Psoas muscle (tissue), 8 donors: Measurements from ENCODE around the gene GOLGA6C. TPM values are rescaled to one million over a fixed set of nuclear protein-coding genes. Genes with fewer than 3 reads are reported as not detected.
A peak's percentile ranks its signal among the peaks of the same experiment; 100 is the strongest.
"Not testable (repeated sequence)": the region's sequence is repeated elsewhere in the genome, so short reads cannot be mapped to it uniquely, and the experiment has no call there.

Source experiments
- ATAC-seq, 4 donors: fragments of 200-7000 bp; cut with Tn5 transposase; one replicate each; pipeline ENCODE4 v1.9.1; 2020; ENCODE audit warnings: moderate library complexity in 3 of 4, mild to moderate bottlenecking in 2 of 4
- DNase-seq, 2 donors: peaks; one replicate each; pipeline ENCODE4 v3.0.0-alpha.2; 2020
- H3K27ac ChIP-seq: fragments of 200-600 bp; one replicate; pipeline ENCODE4 v1.8.0; 2022
- H3K27me3 ChIP-seq, 3 donors: fragments of 200-600 bp in 1 of 3; one replicate each; pipeline versions ENCODE4 v1.6.1 to v1.8.0; 2013 to 2022; ENCODE audit warnings: low read length in 2 of 3, mild to moderate bottlenecking in 2 of 3, moderate library complexity in 1 of 3; ENCODE audit not compliant: insufficient read depth in 3 of 3
- H3K36me3 ChIP-seq, 2 donors: fragments of 200-600 bp in 1 of 2; one replicate each; pipeline versions ENCODE4 v1.6.1 to v1.8.0; 2013 to 2022; ENCODE audit warnings: low read depth in 1 of 2, mild to moderate bottlenecking in 1 of 2, moderate library complexity in 1 of 2; ENCODE audit not compliant: insufficient read depth in 1 of 2
- H3K4me1 ChIP-seq: fragments of 200-600 bp; one replicate; pipeline ENCODE4 v1.8.0; 2022
- H3K4me3 ChIP-seq: fragments of 200-600 bp; one replicate; pipeline ENCODE4 v1.8.0; 2022; ENCODE audit warnings: mild to moderate bottlenecking
- H3K9me3 ChIP-seq: fragments of 200-600 bp; one replicate; pipeline ENCODE4 v1.8.0; 2022
- whole genome bisulfite sequencing, 3 donors: extraction: QIAGEN DNeasy Blood & Tissue Kit; methylation state at CpG; one replicate each; pipeline versions ENCODE4 v1.1.6 to v1.1.7; 2013; 5-methylcytosine and 5-hydroxymethylcytosine counted together
- intact Hi-C, 2 donors: fragments of 100-400 bp; cut with DNase I; formaldehyde crosslinking; loops; one replicate each; pipeline versions ENCODE4 v1.11.0 to v1.14.2; 2022
- polyA plus RNA-seq, 3 donors: library from polyadenylated mRNA; stranded (reverse); fragments of 200-250 nt; gene quantifications; one replicate each; pipeline ENCODE4 v1.2.3, GENCODE V29; 2013
- total RNA-seq, 4 donors: library from RNA; stranded (reverse); fragmentation: NEBNext Ultra II Directional in 2 of 4; extraction: Animal tissue kit (Norgen Biotek cat#: 25700) in 2 of 4; gene quantifications; one replicate each; pipeline versions ENCODE4 v1.2.1 to v1.2.4, GENCODE V29; 2021 to 2023
- TF ChIP-seq, protein P1 (sequence below): fragments of 200-600 bp; IDR thresholded peaks from one replicate; pipeline ENCODE4 v1.8.0; 2022; ENCODE audit warnings: antibody characterized with exemption
- donor health status: healthy with polysubstance abuse.
- donor health status: DM: no; HTN: no; CAD: no; lungs with moderate emphysema.
- donor health status: Bipolar disorder and iron deficiency.
- donor health status: healthy.
- donor health status: DM: yes; HTN: yes; CAD: no.
- donor health status: DM: no; HTN: no; CAD: no.
- donor health status: DM: no; HTN: no; CAD: no.
- donor health status: DM: yes; HTN: yes; CAD: no.

The GOLGA6C gene
- total and polyA plus RNA-seq, 7 donors: 0.05 TPM; not detected in 6

DNA sequence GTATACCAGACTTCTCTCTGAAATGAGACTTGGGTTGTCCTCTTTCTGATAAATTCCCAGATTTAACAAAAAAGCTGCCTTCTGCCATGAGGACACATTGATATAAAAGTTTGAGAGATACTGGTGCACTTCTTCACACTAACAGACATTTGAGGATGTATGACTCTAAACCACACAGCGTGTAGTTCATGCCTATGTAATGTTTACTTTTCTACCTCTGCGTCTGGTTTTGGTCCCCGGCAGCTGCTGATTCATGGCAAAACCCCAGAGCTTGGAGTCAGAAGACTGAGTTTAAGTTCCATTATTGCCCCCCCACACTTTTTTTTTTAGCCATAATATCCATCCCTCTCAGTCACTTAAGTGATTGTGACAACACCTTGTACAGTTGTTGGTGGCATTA is 1.7 kb downstream of the GOLGA6C start:
- H3K4me3 ChIP-seq, H3K27ac ChIP-seq, H3K36me3 ChIP-seq, H3K9me3 ChIP-seq, H3K4me1 ChIP-seq, intact Hi-C loops, H3K27me3 ChIP-seq, ATAC-seq, DNase-seq: not testable (repeated sequence)
- WGBS, 3 donors: no CpG with 5 or more reads among the region's 3 CpGs

DNA sequence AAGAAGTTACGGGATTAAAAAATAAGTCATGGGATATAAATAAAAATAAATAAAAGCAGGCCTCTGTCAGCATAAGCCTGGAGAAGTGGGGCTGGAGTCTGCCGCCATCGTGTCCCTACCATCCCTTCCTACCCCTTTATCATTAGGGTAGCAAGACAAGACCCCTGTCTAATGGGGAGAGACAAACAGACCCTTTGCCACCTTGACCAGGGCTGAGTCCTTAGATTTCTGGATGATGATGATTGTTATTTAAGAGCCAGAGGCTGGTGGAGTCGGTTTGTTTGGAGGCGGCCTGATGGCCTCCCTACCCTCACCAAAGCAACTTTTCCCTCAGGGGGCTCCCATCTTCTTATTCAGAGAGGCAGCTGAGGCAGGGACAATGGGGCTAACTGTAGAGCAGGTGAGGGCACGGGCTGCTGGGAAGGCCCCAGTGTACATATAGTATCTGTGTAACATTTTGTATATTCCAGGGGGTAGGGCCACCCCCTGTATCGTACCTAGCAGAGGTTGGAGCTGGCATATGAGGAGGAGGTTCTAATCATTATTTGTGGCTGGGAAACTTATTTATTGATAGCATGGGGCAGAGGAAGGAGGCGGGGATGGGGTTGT is 15.7 kb downstream of the GOLGA6C start:
- H3K4me1 ChIP-seq, H3K4me3 ChIP-seq, H3K27ac ChIP-seq, H3K36me3 ChIP-seq, H3K9me3 ChIP-seq, ATAC-seq, H3K27me3 ChIP-seq, intact Hi-C loops, DNase-seq: not testable (repeated sequence)
- 86 to 95% (median 90%) methylated on average over 3 of the region's 8 CpGs for WGBS, 3 donors

DNA sequence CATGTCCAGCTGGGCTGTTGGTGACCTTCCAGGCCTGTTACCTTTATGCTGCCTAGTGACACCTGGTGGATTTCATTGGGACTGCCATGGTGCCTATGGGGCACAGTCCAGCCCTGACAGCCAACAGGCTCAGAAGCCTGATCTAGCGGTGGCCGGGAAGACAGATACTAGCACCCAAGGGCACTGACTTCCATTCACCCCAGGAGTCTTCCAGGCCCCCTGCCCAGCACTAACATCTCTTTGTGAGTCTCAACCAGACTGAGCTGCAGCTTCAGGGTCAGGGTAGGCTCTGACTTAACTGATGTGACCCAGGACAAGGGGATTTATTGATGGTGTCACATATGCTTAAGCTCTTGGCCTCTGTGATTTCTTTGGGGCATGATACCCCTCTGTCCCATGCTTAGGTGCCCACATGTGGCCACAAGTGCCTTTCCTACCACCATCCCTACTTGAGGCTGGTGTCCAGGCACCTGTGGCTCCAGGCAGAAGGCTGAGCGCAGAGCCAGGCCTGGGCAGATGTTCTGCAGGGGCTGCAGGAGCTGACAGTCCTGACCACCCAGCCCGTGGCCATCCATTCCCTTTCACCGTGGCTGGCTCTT is 16.5 kb downstream of the GOLGA6C start:
- H3K27ac ChIP-seq, H3K4me3 ChIP-seq, H3K36me3 ChIP-seq, H3K4me1 ChIP-seq, intact Hi-C loops, H3K9me3 ChIP-seq, H3K27me3 ChIP-seq: not testable (repeated sequence)
- DNase-seq (peak; percentile 62 to 74), ATAC-seq (peak; percentile 69 to 89 (median 76))
- 57 to 65% (median 61%) methylated on average over 4 to 5 of the region's 5 CpGs for WGBS, 3 donors
- TF ChIP-seq, protein P1, sequence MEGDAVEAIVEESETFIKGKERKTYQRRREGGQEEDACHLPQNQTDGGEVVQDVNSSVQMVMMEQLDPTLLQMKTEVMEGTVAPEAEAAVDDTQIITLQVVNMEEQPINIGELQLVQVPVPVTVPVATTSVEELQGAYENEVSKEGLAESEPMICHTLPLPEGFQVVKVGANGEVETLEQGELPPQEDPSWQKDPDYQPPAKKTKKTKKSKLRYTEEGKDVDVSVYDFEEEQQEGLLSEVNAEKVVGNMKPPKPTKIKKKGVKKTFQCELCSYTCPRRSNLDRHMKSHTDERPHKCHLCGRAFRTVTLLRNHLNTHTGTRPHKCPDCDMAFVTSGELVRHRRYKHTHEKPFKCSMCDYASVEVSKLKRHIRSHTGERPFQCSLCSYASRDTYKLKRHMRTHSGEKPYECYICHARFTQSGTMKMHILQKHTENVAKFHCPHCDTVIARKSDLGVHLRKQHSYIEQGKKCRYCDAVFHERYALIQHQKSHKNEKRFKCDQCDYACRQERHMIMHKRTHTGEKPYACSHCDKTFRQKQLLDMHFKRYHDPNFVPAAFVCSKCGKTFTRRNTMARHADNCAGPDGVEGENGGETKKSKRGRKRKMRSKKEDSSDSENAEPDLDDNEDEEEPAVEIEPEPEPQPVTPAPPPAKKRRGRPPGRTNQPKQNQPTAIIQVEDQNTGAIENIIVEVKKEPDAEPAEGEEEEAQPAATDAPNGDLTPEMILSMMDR: peak; percentile 58

- H3K4me1 ChIP-seq, DNase-seq, H3K36me3 ChIP-seq, H3K27me3 ChIP-seq, H3K9me3 ChIP-seq, H3K27ac ChIP-seq, H3K4me3 ChIP-seq, ATAC-seq, intact Hi-C loops: not testable (repeated sequence)
- 73 to 79% (median 78%) methylated on average over 3 of the region's 3 CpGs for WGBS, 3 donors
Observed at GRCh38 chr15:75275617-75276016, 17.5 kb downstream of the GOLGA6C start.

DNA sequence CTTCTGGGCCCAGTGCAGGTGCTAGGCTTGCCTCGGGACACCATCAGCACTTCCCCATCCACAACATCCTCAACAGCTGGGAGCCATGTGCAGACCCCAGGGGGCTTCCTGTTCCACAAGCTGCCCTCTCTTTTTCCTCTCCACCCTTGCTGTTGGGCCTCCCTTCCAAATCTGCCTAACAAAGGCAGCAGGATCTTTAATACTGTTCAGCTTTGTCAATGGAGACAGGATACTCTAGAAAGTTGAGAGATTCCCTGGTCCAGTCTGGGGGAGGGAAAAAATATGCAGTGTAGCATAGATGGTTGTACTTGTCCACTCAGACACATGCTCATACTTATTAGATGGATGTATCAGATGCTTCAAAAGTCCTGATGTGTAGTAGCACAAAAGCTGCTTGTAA is 20.4 kb downstream of the GOLGA6C start:
- H3K4me1 ChIP-seq, H3K9me3 ChIP-seq, H3K27ac ChIP-seq, H3K36me3 ChIP-seq, H3K4me3 ChIP-seq, intact Hi-C loops, DNase-seq, ATAC-seq, H3K27me3 ChIP-seq: not testable (repeated sequence)
- WGBS, 3 donors: no CpG with 5 or more reads among the region's 1 CpG

DNA sequence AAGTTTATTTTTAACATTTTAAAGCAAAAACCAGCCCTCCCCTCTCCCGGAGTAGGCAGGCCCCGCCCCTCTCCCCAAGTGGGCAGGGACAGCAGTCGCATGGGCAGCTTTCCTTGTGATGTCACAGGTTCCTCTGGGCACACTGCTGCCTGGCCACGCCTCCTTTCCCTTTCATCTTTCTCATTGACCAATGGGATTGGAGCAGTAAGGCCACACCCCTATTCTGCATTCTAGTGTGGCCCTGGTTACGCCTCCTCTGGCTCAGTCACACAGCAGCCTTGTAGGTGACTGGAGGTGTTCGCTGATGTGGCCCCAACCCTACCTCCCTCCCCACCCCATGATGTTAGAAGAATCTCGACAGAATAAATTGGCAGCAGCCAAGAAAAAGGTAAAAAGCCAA is 24.4 kb downstream of the GOLGA6C start, which contains the start of gene GOLGA6D:
GOLGA6D (plus strand) TSS at position 264 of the 400 bp plus-strand sequence; CDS start at position 305, 41 bp downstream.
- DNase-seq, H3K36me3 ChIP-seq, intact Hi-C loops, H3K27me3 ChIP-seq, ATAC-seq, H3K4me3 ChIP-seq, H3K4me1 ChIP-seq, H3K27ac ChIP-seq, H3K9me3 ChIP-seq: not testable (repeated sequence)
- 71% methylated on average over 2 of the region's 7 CpGs; no CpG with 5 or more reads in 2 of the 3 donors for WGBS, 3 donors

- H3K4me3 ChIP-seq, ATAC-seq, DNase-seq, H3K27ac ChIP-seq, intact Hi-C loops, H3K36me3 ChIP-seq, H3K9me3 ChIP-seq, H3K27me3 ChIP-seq, H3K4me1 ChIP-seq: not testable (repeated sequence)
- WGBS, 3 donors: no CpG with 5 or more reads among the region's 3 CpGs
Observed at GRCh38 chr15:75284152-75284551, 26.0 kb downstream of the GOLGA6C start.

DNA sequence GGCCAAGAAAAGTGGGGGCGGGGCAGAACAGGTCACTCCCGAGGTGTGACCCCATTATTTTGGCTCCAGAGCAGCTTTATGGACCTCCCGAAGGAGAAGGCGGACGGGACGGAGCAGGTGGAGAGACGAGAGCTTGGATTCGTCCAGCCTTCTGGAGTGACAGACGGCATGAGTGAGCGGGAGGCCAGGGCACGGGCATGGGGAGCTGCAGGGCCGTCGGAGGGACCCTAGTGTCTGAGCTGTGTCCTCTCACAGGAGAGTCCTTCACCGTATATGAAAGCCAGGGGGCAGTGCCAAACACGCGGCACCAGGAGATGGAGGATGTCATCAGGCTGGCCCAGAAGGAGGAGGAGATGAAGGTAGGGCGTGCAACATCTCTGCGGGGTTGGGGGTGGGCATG is 35.5 kb downstream of the GOLGA6C start:
- H3K27me3 ChIP-seq, intact Hi-C loops, H3K4me1 ChIP-seq, H3K9me3 ChIP-seq, H3K4me3 ChIP-seq, H3K36me3 ChIP-seq, H3K27ac ChIP-seq, ATAC-seq, DNase-seq: not testable (repeated sequence)
- 63 to 70% methylated on average over 2 to 6 of the region's 18 CpGs; no CpG with 5 or more reads in 1 of the 3 donors for WGBS, 3 donors

- not testable (repeated sequence) for H3K27ac ChIP-seq
- ATAC-seq: peak in 2 of 4 donors; percentile 27 to 54
Observed at GRCh38 chr15:75298541-75299310, 40.6 kb downstream of the GOLGA6C start.

More at GRCh38 chr15:75298541-75299310, 40.6 kb downstream of the GOLGA6C start:
- intact Hi-C loops, H3K4me1 ChIP-seq, DNase-seq, H3K36me3 ChIP-seq, H3K27me3 ChIP-seq, H3K9me3 ChIP-seq, H3K4me3 ChIP-seq: not testable (repeated sequence)
- WGBS, 3 donors: 82 to 90% (median 88%) methylated on average over 4 to 6 of the region's 13 CpGs
